Right lobe of liver (tissue), 4 donors: ENCODE results near the gene NUAK1.

ENCODE experiments used
- POLR2A ChIP-seq: fragments of 450-650 bp; IDR thresholded peaks from one replicate; pipeline ENCODE4 v1.6.1; 2017; ENCODE audit warnings: antibody characterized with exemption, mild to moderate bottlenecking
- TF ChIP-seq, protein P1 (sequence below), 4 donors: fragments of 200-600 bp in 3 of 4; fragments of 450-650 bp in 1 of 4; IDR thresholded peaks; one replicate each; pipeline versions ENCODE4 v1.5.1 to v1.8.0; 2016 to 2022; ENCODE audit warnings: antibody characterized with exemption in 4 of 4, mild to moderate bottlenecking in 2 of 4
- donor health status: DM: no; HTN: no; CAD: no.
- donor health status: DM: no; HTN: no; CAD: no.
- donor health status: DM: no; HTN: yes; CAD: no.

DNA sequence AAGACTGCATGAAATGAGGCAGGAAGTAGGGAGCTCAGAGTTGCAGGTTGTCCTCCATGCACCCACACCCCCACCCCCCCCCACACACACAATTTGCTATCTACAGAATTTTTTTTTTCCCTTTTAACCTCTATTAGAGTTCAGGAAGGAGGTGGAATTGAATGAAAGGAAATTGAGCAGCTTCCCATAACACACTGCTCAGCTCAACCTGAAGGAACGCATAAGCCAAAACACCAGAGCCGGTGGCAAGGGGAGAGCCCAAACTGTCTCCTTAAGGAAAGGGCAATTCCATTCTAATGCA, 74.1 kb downstream of the NUAK1 start:
- TF ChIP-seq, protein P1, sequence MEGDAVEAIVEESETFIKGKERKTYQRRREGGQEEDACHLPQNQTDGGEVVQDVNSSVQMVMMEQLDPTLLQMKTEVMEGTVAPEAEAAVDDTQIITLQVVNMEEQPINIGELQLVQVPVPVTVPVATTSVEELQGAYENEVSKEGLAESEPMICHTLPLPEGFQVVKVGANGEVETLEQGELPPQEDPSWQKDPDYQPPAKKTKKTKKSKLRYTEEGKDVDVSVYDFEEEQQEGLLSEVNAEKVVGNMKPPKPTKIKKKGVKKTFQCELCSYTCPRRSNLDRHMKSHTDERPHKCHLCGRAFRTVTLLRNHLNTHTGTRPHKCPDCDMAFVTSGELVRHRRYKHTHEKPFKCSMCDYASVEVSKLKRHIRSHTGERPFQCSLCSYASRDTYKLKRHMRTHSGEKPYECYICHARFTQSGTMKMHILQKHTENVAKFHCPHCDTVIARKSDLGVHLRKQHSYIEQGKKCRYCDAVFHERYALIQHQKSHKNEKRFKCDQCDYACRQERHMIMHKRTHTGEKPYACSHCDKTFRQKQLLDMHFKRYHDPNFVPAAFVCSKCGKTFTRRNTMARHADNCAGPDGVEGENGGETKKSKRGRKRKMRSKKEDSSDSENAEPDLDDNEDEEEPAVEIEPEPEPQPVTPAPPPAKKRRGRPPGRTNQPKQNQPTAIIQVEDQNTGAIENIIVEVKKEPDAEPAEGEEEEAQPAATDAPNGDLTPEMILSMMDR (IDR thresholded peaks at IDR 0.05) = no peak
- TF ChIP-seq POLR2A = no peak
